Measurements from ENCODE around the gene FBXL22. TPM values are rescaled to one million over a fixed set of nuclear protein-coding genes. Genes with fewer than 3 reads are reported as not detected.

FBXL22 gene
- total RNA-seq, 2 donors from 2014 or later, result 0.29 to 0.90 TPM

DNA sequence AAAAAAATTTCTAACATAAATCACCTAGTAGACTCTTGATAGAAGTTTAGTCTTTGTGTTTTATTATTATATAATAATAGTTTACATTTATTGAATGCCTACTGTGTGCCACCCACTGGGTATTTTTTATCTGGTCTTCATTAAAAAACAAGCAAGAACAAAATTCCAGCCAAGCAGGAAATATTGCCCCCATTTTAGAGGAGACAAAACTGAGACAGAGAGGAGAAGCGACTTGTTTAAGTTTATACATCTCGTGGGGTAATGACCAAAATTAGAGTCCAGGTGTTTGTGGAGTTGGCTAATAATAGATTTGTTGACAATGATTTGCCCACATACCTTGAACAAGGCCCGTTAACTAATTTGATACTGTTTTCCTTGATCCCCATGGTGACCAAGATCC is 33.1 kb upstream of the FBXL22 start:
- no peak for DNase-seq
- no peaks in the 10 kb centered on the region for H3K4me1 ChIP-seq (ENCODE audit: control insufficient read depth, insufficient read depth, low read length)
- no peaks in the 10 kb centered on the region for H3K27me3 ChIP-seq (ENCODE audit: control insufficient read depth, insufficient read depth, low read length, poor library complexity, severe bottlenecking)
- Mint-ChIP-seq H3K4me3 (no peak overlapping the region), H3K36me3 (ENCODE audit: low read depth) (peaks cover 35% of the 10 kb centered on the region), H3K9me3 (no peaks in the 10 kb centered on the region), H3K27ac (no peak overlapping the region), H3K4me1 (no peaks in the 10 kb centered on the region), H3K27me3 (ENCODE audit: insufficient read depth) (no peaks in the 10 kb centered on the region)
- no peak overlapping the region for H3K9ac ChIP-seq (ENCODE audit: extremely low read depth, low read length, poor library complexity, severe bottlenecking)
- peaks cover 89% of the 10 kb centered on the region for H3K36me3 ChIP-seq (ENCODE audit: control insufficient read depth, insufficient read depth, low read length)
- H3K9me3 ChIP-seq (ENCODE audit: control insufficient read depth, low read length), result no peaks in the 10 kb centered on the region
- H3K4me3 ChIP-seq (ENCODE audit: low read length), result no peak overlapping the region
- 20 to 92% methylated on average over 1 to 3 of the region's 3 CpGs for WGBS, 2 experiments (ENCODE audit: insufficient coverage in 1 of 2, insufficient read length in 1 of 2)
- H3K27ac ChIP-seq (ENCODE audit: low read depth, low read length), result no peak overlapping the region
- TF ChIP-seq CTCF (conservative IDR thresholded peaks at IDR 0.05), result no peak

DNA sequence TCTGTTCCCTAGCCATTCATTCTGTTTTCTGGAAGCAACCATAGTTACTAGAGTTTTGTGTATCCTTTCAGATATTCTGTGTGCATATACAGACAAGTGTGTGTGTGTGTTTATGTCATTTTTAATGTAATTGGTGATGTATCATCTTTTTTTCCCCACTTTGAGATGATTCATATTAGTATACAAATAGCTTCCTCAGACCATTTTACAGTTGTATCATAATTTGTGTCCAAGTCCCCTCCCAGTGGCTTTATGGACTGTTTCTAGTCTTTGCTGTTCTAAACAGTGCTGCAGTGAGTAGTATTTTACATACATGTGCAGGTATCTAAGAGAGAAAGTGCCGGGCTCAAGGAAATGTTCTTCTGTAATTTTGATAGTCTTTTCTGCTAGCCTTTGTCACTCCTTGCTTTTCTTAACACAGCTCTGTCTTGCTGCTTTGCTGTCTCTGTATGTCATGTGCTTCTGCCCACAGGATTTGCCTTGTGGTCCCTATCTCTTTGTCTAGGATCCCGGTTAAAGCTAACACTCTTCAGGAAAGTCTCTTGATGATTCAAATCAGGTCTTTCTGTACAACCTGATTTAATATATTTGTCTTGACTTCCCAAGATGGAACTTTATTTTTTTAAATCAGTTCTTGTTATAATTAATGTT is 31.5 kb upstream of the FBXL22 start:
- Mint-ChIP-seq H3K36me3 (ENCODE audit: low read depth) (peaks cover 28% of the 10 kb centered on the region), H3K9me3 (no peaks in the 10 kb centered on the region), H3K4me1 (no peaks in the 10 kb centered on the region), H3K27ac (no peak overlapping the region), H3K27me3 (ENCODE audit: insufficient read depth) (no peaks in the 10 kb centered on the region), H3K4me3 (no peak overlapping the region)
- no peak for DNase-seq
- Histone ChIP-seq H3K4me3 (ENCODE audit: low read length) (no peak overlapping the region), H3K4me1 (ENCODE audit: control insufficient read depth, insufficient read depth, low read length) (no peaks in the 10 kb centered on the region), H3K9ac (ENCODE audit: extremely low read depth, low read length, poor library complexity, severe bottlenecking) (no peak overlapping the region), H3K27ac (ENCODE audit: low read depth, low read length) (no peak overlapping the region), H3K9me3 (ENCODE audit: control insufficient read depth, low read length) (no peaks in the 10 kb centered on the region), H3K36me3 (ENCODE audit: control insufficient read depth, insufficient read depth, low read length) (peaks cover 88% of the 10 kb centered on the region), H3K27me3 (ENCODE audit: control insufficient read depth, insufficient read depth, low read length, poor library complexity, severe bottlenecking) (no peaks in the 10 kb centered on the region)
- TF ChIP-seq CTCF (conservative IDR thresholded peaks at IDR 0.05), result no peak
- WGBS, 2 experiments (ENCODE audit: insufficient coverage in 1 of 2, insufficient read length in 1 of 2), result 86 to 94% methylated on average over 2 of the region's 2 CpGs

- no peaks in the 10 kb centered on the region for H3K9me3 ChIP-seq (ENCODE audit: control insufficient read depth, low read length)
- no peaks in the 10 kb centered on the region for H3K27me3 Mint-ChIP-seq (ENCODE audit: insufficient read depth)
- H3K9me3 Mint-ChIP-seq, result no peaks in the 10 kb centered on the region
- peaks cover 27% of the 10 kb centered on the region for H3K36me3 Mint-ChIP-seq (ENCODE audit: low read depth)
- no peak overlapping the region for H3K9ac ChIP-seq (ENCODE audit: extremely low read depth, low read length, poor library complexity, severe bottlenecking)
- H3K36me3 ChIP-seq (ENCODE audit: control insufficient read depth, insufficient read depth, low read length), result peaks cover 86% of the 10 kb centered on the region
- H3K4me3 ChIP-seq (ENCODE audit: low read length), result no peak overlapping the region
- H3K27ac ChIP-seq (ENCODE audit: low read depth, low read length), result no peak overlapping the region
- 94 to 96% methylated on average over 4 to 7 of the region's 7 CpGs for WGBS, 2 experiments (ENCODE audit: insufficient coverage in 1 of 2, insufficient read length in 1 of 2)
- TF ChIP-seq CTCF (conservative IDR thresholded peaks at IDR 0.05), result no peak
- no peaks in the 10 kb centered on the region for H3K4me1 ChIP-seq (ENCODE audit: control insufficient read depth, insufficient read depth, low read length)
- no peaks in the 10 kb centered on the region for H3K27me3 ChIP-seq (ENCODE audit: control insufficient read depth, insufficient read depth, low read length, poor library complexity, severe bottlenecking)
- H3K4me3 Mint-ChIP-seq, result no peak overlapping the region
- H3K4me1 Mint-ChIP-seq, result no peaks in the 10 kb centered on the region
- no peak for DNase-seq
- no peak overlapping the region for H3K27ac Mint-ChIP-seq
Measured at GRCh38 chr15:63572749-63573464, 24.3 kb upstream of the FBXL22 start.

Data from endodermal cell (in vitro differentiated cells).